Right atrium auricular region (tissue), 2 donors: ENCODE measurements around the gene GPR25. TPM values are rescaled to one million over a fixed set of nuclear protein-coding genes. Genes with fewer than 3 reads are reported as not detected.

Experiments
- DNase-seq: peaks from one replicate; pipeline ENCODE4 v3.0.0-alpha.2; 2019; ENCODE audit warnings: low spot score
- H3K27ac ChIP-seq, 2 donors: fragments of 200-600 bp; sonication (generic); 1 replicate in 1 of 2; 2 replicates in 1 of 2; pipeline ENCODE4 v1.5.1; 2016 to 2019
- H3K27me3 ChIP-seq, 2 donors: fragments of 200-600 bp; sonication (generic); one replicate each; pipeline versions ENCODE4 v1.5.1 to v1.6.0; 2017 to 2019
- H3K36me3 ChIP-seq: fragments of 200-600 bp; sonication (generic); one replicate; pipeline ENCODE4 v1.5.1; 2016
- H3K4me1 ChIP-seq, 2 donors: fragments of 200-600 bp; sonication (generic); one replicate each; pipeline versions ENCODE4 v1.5.1 to v1.6.0; 2017 to 2019
- H3K4me3 ChIP-seq, 2 donors: fragments of 200-600 bp; sonication (generic); 1 replicate in 1 of 2; 2 replicates in 1 of 2; pipeline ENCODE4 v1.5.1; 2017 to 2019; ENCODE audit warnings: mild to moderate bottlenecking in 1 of 2, moderate library complexity in 1 of 2
- H3K9me3 ChIP-seq, 2 donors: fragments of 200-600 bp; sonication (generic); one replicate each; pipeline ENCODE4 v1.5.1; 2019
- total RNA-seq, 2 donors: library from RNA; depleted of rRNA; stranded (reverse); fragments of >200 nt; gene quantifications; one replicate each; pipeline ENCODE4 v1.1.0, GENCODE V29; 2016
- TF ChIP-seq, protein P1 (sequence below), 2 donors: fragments of 200-600 bp; sonication (generic); IDR thresholded peaks; one replicate each; pipeline ENCODE4 v1.5.1; 2019; ENCODE audit warnings: antibody characterized with exemption in 2 of 2

Gene GPR25
- total RNA-seq, 2 donors from 2014 or later, result not detected

- TF ChIP-seq, protein P1, sequence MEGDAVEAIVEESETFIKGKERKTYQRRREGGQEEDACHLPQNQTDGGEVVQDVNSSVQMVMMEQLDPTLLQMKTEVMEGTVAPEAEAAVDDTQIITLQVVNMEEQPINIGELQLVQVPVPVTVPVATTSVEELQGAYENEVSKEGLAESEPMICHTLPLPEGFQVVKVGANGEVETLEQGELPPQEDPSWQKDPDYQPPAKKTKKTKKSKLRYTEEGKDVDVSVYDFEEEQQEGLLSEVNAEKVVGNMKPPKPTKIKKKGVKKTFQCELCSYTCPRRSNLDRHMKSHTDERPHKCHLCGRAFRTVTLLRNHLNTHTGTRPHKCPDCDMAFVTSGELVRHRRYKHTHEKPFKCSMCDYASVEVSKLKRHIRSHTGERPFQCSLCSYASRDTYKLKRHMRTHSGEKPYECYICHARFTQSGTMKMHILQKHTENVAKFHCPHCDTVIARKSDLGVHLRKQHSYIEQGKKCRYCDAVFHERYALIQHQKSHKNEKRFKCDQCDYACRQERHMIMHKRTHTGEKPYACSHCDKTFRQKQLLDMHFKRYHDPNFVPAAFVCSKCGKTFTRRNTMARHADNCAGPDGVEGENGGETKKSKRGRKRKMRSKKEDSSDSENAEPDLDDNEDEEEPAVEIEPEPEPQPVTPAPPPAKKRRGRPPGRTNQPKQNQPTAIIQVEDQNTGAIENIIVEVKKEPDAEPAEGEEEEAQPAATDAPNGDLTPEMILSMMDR (IDR thresholded peaks at IDR 0.05), result no peak
- no peak overlapping the region for H3K27ac ChIP-seq
- no peaks in the 10 kb centered on the region for H3K9me3 ChIP-seq
Measured at GRCh38 chr1:200899451-200899915, 26.7 kb downstream of the GPR25 start.

GRCh38 chr1:200899954-200900867 lies 27.4 kb downstream of the GPR25 start:
- TF ChIP-seq, protein P1 (IDR thresholded peaks at IDR 0.05), result no peak
- Histone ChIP-seq H3K4me1 (no peaks in the 10 kb centered on the region), H3K27ac (no peak overlapping the region), H3K36me3 (no peaks in the 10 kb centered on the region), H3K9me3 (no peaks in the 10 kb centered on the region), H3K4me3 (no peak overlapping the region), H3K27me3 (no peaks in the 10 kb centered on the region)
- DNase-seq, result no peak

More at GRCh38 chr1:200899451-200899915, 26.7 kb downstream of the GPR25 start:
- no peaks in the 10 kb centered on the region for H3K27me3 ChIP-seq
- no peak overlapping the region for H3K4me3 ChIP-seq
- no peaks in the 10 kb centered on the region for H3K4me1 ChIP-seq
- no peaks in the 10 kb centered on the region for H3K36me3 ChIP-seq
- DNase-seq, result no peak

DNA sequence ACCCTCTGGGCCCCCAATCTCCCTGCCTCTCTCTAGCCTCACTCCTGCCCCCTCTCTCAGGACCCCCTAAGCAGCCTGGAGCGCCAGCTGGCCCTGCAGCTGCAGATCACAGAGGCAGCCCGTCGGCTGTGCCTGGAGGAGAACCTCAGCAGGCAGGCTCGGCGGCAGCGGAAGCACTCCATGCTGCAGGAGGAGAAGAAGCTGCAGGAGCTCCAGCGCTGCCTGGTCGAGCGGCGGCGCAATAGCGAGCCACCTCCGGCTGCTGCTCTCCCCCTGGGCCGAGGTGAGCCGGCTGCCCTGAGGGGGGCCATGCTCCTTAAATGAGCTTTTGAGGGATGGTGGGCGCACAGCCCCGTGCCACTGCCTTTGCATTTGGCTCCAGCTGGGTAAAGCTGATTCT lies 28.1 kb downstream of the GPR25 start:
- Histone ChIP-seq H3K36me3 (no peaks in the 10 kb centered on the region), H3K4me1 (no peaks in the 10 kb centered on the region), H3K27ac (no peak overlapping the region), H3K27me3 (no peaks in the 10 kb centered on the region), H3K4me3 (no peak overlapping the region), H3K9me3 (no peaks in the 10 kb centered on the region)
- TF ChIP-seq, protein P1 (IDR thresholded peaks at IDR 0.05), result no peak
- DNase-seq, result no peak

- Histone ChIP-seq H3K9me3 (no peaks in the 10 kb centered on the region), H3K4me3 (no peak overlapping the region), H3K27ac (no peak overlapping the region), H3K4me1 (no peaks in the 10 kb centered on the region), H3K36me3 (no peaks in the 10 kb centered on the region), H3K27me3 (no peaks in the 10 kb centered on the region)
- TF ChIP-seq, protein P1 (IDR thresholded peaks at IDR 0.05), result no peak
- no peak for DNase-seq
Measured at GRCh38 chr1:200901350-200901749, 28.6 kb downstream of the GPR25 start.

- no peaks in the 10 kb centered on the region for H3K4me1 ChIP-seq
- no peak overlapping the region for H3K27ac ChIP-seq
- no peaks in the 10 kb centered on the region for H3K9me3 ChIP-seq
- TF ChIP-seq, protein P1 (IDR thresholded peaks at IDR 0.05), result no peak
- H3K4me3 ChIP-seq, result no peak overlapping the region
- no peak for DNase-seq
- H3K27me3 ChIP-seq, result no peaks in the 10 kb centered on the region
- no peaks in the 10 kb centered on the region for H3K36me3 ChIP-seq
Measured at GRCh38 chr1:200901796-200902444, 29.1 kb downstream of the GPR25 start.
